Fibroblast of villous mesenchyme (primary cell): ENCODE results near the gene STK39. TPM values are rescaled to one million over a fixed set of nuclear protein-coding genes. Genes with fewer than 3 reads are reported as not detected.
A peak's percentile ranks its signal among the peaks of the same experiment; 100 is the strongest.

Experiments
- DNase-seq: peaks from one replicate; pipeline ENCODE4 v3.0.0-alpha.2; 2010; ENCODE audit warnings: low read depth
- H3K4me3 ChIP-seq: 2 replicates; pipeline ENCODE4 v1.5.1; 2011; ENCODE audit warnings: low read depth, mild to moderate bottlenecking, low read length
- total RNA-seq: library from RNA; depleted of rRNA; stranded (reverse); fragments of >200 nt; gene quantifications from 2 replicates; pipeline ENCODE4 v1.2.3, GENCODE V29; 2012
- TF ChIP-seq, protein P1 (sequence below): IDR thresholded peaks from 2 replicates; pipeline ENCODE4 v1.5.1; 2012; ENCODE audit warnings: low read depth, mild to moderate bottlenecking, low read length; ENCODE audit not compliant: insufficient read depth

The STK39 gene
- total RNA-seq, 1 donor: 27.2 TPM

- DNase-seq: no peak
- TF ChIP-seq, protein P1, sequence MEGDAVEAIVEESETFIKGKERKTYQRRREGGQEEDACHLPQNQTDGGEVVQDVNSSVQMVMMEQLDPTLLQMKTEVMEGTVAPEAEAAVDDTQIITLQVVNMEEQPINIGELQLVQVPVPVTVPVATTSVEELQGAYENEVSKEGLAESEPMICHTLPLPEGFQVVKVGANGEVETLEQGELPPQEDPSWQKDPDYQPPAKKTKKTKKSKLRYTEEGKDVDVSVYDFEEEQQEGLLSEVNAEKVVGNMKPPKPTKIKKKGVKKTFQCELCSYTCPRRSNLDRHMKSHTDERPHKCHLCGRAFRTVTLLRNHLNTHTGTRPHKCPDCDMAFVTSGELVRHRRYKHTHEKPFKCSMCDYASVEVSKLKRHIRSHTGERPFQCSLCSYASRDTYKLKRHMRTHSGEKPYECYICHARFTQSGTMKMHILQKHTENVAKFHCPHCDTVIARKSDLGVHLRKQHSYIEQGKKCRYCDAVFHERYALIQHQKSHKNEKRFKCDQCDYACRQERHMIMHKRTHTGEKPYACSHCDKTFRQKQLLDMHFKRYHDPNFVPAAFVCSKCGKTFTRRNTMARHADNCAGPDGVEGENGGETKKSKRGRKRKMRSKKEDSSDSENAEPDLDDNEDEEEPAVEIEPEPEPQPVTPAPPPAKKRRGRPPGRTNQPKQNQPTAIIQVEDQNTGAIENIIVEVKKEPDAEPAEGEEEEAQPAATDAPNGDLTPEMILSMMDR: no peak
- no peak overlapping the region for H3K4me3 ChIP-seq
These were observed 109.0 kb downstream of the STK39 start for GRCh38 chr2:168138374-168138773.

- TF ChIP-seq, protein P1: no peak
- no peak for DNase-seq
These were observed 109.8 kb downstream of the STK39 start for GRCh38 chr2:168137510-168138180.

GRCh38 chr2:168136392-168136977, 110.9 kb downstream of the STK39 start:
- TF ChIP-seq, protein P1: peak; percentile 61
- H3K4me3 ChIP-seq: no peak overlapping the region
- peak; percentile 67 for DNase-seq

More at GRCh38 chr2:168137510-168138180, 109.8 kb downstream of the STK39 start:
- no peak overlapping the region for H3K4me3 ChIP-seq

DNA sequence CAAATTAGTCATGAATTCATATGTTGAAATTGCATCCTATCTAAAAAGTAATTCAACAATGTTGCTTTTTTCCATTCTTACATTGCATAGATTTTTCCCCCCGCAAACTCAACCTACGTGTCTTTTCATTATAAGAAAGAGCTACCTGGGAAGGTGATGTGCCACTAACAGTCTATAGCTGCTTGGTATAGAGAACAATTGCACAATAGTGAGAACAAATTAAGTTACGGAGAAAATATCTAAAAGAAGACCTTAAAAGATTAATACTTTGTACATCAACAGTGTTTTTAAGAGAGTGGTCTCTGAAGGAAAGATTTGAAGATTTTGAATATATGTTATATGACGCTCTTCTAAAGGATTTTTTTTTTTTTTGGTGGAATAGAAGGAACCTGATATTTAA, 111.8 kb downstream of the STK39 start:
- DNase-seq: no peak
- no peak overlapping the region for H3K4me3 ChIP-seq
- TF ChIP-seq, protein P1: no peak

GRCh38 chr2:168135121-168135520, 112.3 kb downstream of the STK39 start:
- TF ChIP-seq, protein P1: no peak
- no peak overlapping the region for H3K4me3 ChIP-seq
- DNase-seq: no peak

- no peak overlapping the region for H3K4me3 ChIP-seq
- DNase-seq: no peak
- TF ChIP-seq, protein P1: no peak
These were observed 112.9 kb downstream of the STK39 start for GRCh38 chr2:168134485-168134884.
